Coronary artery (tissue), 2 donors: ENCODE measurements around the gene PGRMC2.

Source experiments
- DNase-seq: peaks from one replicate; pipeline ENCODE4 v3.0.0-alpha.2; 2017; ENCODE audit warnings: low spot score
- H3K27ac ChIP-seq, 2 donors: fragments of 200-600 bp; sonication (generic); one replicate each; pipeline ENCODE4 v1.5.1; 2016 to 2019
- H3K4me3 ChIP-seq: fragments of 200-600 bp; sonication (generic); 2 replicates; pipeline ENCODE4 v1.5.1; 2016; ENCODE audit warnings: mild to moderate bottlenecking, moderate library complexity
- CTCF ChIP-seq: fragments of 200-600 bp; sonication (generic); IDR thresholded peaks from one replicate; pipeline ENCODE4 v1.5.1; 2019; ENCODE audit warnings: antibody characterized with exemption

The PGRMC2 gene

GRCh38 chr4:128309585-128309984 lies 22.0 kb upstream of the PGRMC2 start:
- no peak for DNase-seq
- Histone ChIP-seq H3K27ac (peak overlapping the region in 1 of 2 donors; percentile 42), H3K4me3 (no peak overlapping the region)
- no peak for TF ChIP-seq CTCF

- Histone ChIP-seq H3K4me3 (no peak overlapping the region), H3K27ac (peak overlapping the region in 1 of 2 donors; percentile 42)
- DNase-seq: no peak
- no peak for TF ChIP-seq CTCF
These were observed 21.4 kb upstream of the PGRMC2 start for GRCh38 chr4:128308986-128309385.

GRCh38 chr4:128307123-128307571 lies 19.5 kb upstream of the PGRMC2 start:
- Histone ChIP-seq H3K27ac (no peak overlapping the region), H3K4me3 (no peak overlapping the region)
- no peak for TF ChIP-seq CTCF
- no peak for DNase-seq

GRCh38 chr4:128305942-128306341 lies 18.3 kb upstream of the PGRMC2 start:
- Histone ChIP-seq H3K27ac (no peak overlapping the region), H3K4me3 (no peak overlapping the region)
- TF ChIP-seq CTCF: no peak
- no peak for DNase-seq

GRCh38 chr4:128303986-128304385 lies 16.4 kb upstream of the PGRMC2 start:
- DNase-seq: no peak
- no peak for TF ChIP-seq CTCF
- Histone ChIP-seq H3K27ac (no peak overlapping the region), H3K4me3 (no peak overlapping the region)

GRCh38 chr4:128303405-128303785 lies 15.8 kb upstream of the PGRMC2 start:
- DNase-seq: no peak
- no peak overlapping the region for H3K27ac ChIP-seq
- H3K4me3 ChIP-seq: no peak overlapping the region
- TF ChIP-seq CTCF: no peak

GRCh38 chr4:128301979-128302378 lies 14.4 kb upstream of the PGRMC2 start:
- TF ChIP-seq CTCF: no peak
- no peak overlapping the region for H3K4me3 ChIP-seq
- DNase-seq: no peak

More at GRCh38 chr4:128301979-128302378, 14.4 kb upstream of the PGRMC2 start:
- no peak overlapping the region for H3K27ac ChIP-seq
